AG04449 (cell line): ENCODE measurements around the gene PPFIA1.

Source experiments
- CTCF ChIA-PET: fragments of 350-600 bp; formaldehyde crosslinking; extraction: SDS; loops from one replicate; lab custom pipeline; 2021; ENCODE audit warnings: antibody characterized with exemption; lab: Yijun Ruan, JAX
- POLR2A ChIA-PET: fragments of 400-600, 350-600 bp; formaldehyde crosslinking; extraction: SDS; loops from one replicate; lab custom pipeline; 2020; ENCODE audit warnings: antibody characterized with exemption, inconsistent platforms; lab: Yijun Ruan, JAX
- DNase-seq: peaks from one replicate; pipeline ENCODE4 v3.0.0-alpha.2; 2010; ENCODE audit warnings: low read depth, low spot score
- H3K4me3 ChIP-seq: 2 replicates; pipeline ENCODE4 v1.5.1; 2011; ENCODE audit warnings: low read depth, mild to moderate bottlenecking, control low read depth, low read length
- CTCF ChIP-seq: IDR thresholded peaks from one replicate; pipeline ENCODE4 v1.5.1; 2011; ENCODE audit warnings: mild to moderate bottlenecking, moderate library complexity, low read length, control low read depth, inconsistent platforms; ENCODE audit not compliant: insufficient read depth; ENCODE audit errors: missing control alignments

Gene PPFIA1

GRCh38 chr11:70262951-70263350, 7.5 kb upstream of the PPFIA1 start:
- TF ChIP-seq CTCF, result no peak
- H3K4me3 ChIP-seq, result no peak overlapping the region
- CTCF ChIA-PET, result no interaction called here
- DNase-seq, result no peak
- POLR2A ChIA-PET, result no interaction called here

- no peak for DNase-seq
- CTCF ChIA-PET, result no interaction called here
- no peak overlapping the region for H3K4me3 ChIP-seq
- POLR2A ChIA-PET, result no interaction called here
- no peak for TF ChIP-seq CTCF
Measured at GRCh38 chr11:70263363-70263762, 7.1 kb upstream of the PPFIA1 start.

- CTCF ChIA-PET, result no interaction called here
- no peak for TF ChIP-seq CTCF
- POLR2A ChIA-PET, result no interaction called here
- no peak for DNase-seq
- no peak overlapping the region for H3K4me3 ChIP-seq
Measured at GRCh38 chr11:70265341-70265740, 5.1 kb upstream of the PPFIA1 start.

- DNase-seq, result no peak
- POLR2A ChIA-PET, result interaction anchor here (1.0 kb wide), 1 partner anchor 63 kb away, joined by 3 read pairs; no protein-coding TSS in a partner anchor
- CTCF ChIA-PET, result no interaction called here
- H3K4me3 ChIP-seq, result no peak overlapping the region
- no peak for TF ChIP-seq CTCF
Measured at GRCh38 chr11:70267405-70267950, 3.0 kb upstream of the PPFIA1 start.

GRCh38 chr11:70268526-70268925, 2.0 kb upstream of the PPFIA1 start:
- no peak for DNase-seq
- ChIA-PET CTCF (no interaction called here), POLR2A (no interaction called here)
- no peak for TF ChIP-seq CTCF
- no peak overlapping the region for H3K4me3 ChIP-seq

GRCh38 chr11:70270877-70271648, 573 bp downstream of the PPFIA1 start:
- TF ChIP-seq CTCF, result no peak
- DNase-seq, result peak; percentile 17
- ChIA-PET CTCF (interaction anchor here (0.8 to 1.2 kb wide), 3 partner anchors 11 to 145 kb away, joined by 3 to 5 read pairs (median 3); no protein-coding TSS in a partner anchor), POLR2A (no interaction called here)
- peak overlapping the region; percentile 74 for H3K4me3 ChIP-seq
